DND-41 (cell line): ENCODE measurements around the gene CCNL1.

ENCODE experiments used
- CTCF ChIP-seq: IDR thresholded peaks from 2 replicates; pipeline ENCODE4 v1.5.1; 2012; ENCODE audit warnings: borderline replicate concordance, low read length, moderate library complexity, mild to moderate bottlenecking; ENCODE audit not compliant: poor library complexity, severe bottlenecking; ENCODE audit errors: extremely low read depth
- EZH2 ChIP-seq: IDR thresholded peaks from 3 replicates; pipeline ENCODE4 v1.6.1; 2012; ENCODE audit warnings: borderline replicate concordance, low read depth, mild to moderate bottlenecking, moderate library complexity, low read length, inconsistent platforms; ENCODE audit not compliant: severe bottlenecking

DNA sequence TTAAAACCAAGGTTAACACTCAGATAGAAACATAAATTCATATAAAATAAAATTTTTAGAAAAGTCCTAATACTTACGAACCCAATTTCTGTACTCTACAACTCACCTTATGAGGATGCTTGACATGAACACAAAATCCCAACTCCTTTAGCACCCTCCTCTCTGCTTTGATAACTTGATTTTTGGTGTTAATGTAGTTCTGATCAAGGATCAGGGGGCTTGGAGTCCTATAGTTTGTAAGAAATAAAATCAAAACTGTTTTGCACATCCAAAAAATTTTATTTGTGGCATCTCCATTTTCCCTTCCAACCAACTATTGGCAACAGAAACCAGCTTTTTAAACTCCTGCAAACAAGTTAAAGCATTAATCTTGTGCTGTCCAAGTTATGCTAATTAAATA lies 7.0 kb downstream of the CCNL1 start:
- TF ChIP-seq CTCF (no peak), EZH2 (no peak)
